Thyroid gland (tissue), 4 donors: ENCODE results near the gene SLC52A3. TPM values are rescaled to one million over a fixed set of nuclear protein-coding genes. Genes with fewer than 3 reads are reported as not detected.
A peak's percentile ranks its signal among the peaks of the same experiment; 100 is the strongest.
"Not testable (repeated sequence)": the region's sequence is repeated elsewhere in the genome, so short reads cannot be mapped to it uniquely, and the experiment has no call there.

Experiments
- DNase-seq, 2 donors: peaks; one replicate each; pipeline ENCODE4 v3.0.0-alpha.2; 2019
- H3K27ac ChIP-seq, 3 donors: fragments of 200-600 bp; sonication (generic); 1 replicate in 2 of 3; 2 replicates in 1 of 3; pipeline ENCODE4 v1.5.1; 2016 to 2019; ENCODE audit warnings: mild to moderate bottlenecking in 1 of 3, moderate library complexity in 1 of 3
- H3K27me3 ChIP-seq: fragments of 200-600 bp; sonication (generic); one replicate; pipeline ENCODE4 v1.5.1; 2019
- H3K36me3 ChIP-seq, 2 donors: fragments of 200-600 bp; sonication (generic); one replicate each; pipeline ENCODE4 v1.5.1; 2016 to 2019
- H3K4me1 ChIP-seq, 2 donors: fragments of 200-600 bp; sonication (generic); one replicate each; pipeline ENCODE4 v1.5.1; 2017 to 2019
- H3K4me3 ChIP-seq, 3 donors: fragments of 200-600 bp; sonication (generic); replicated peaks in 1 of 3; 1 replicate in 2 of 3; 2 replicates in 1 of 3; pipeline ENCODE4 v1.5.1; 2016; ENCODE audit warnings: mild to moderate bottlenecking in 1 of 3
- H3K9me3 ChIP-seq: fragments of 200-600 bp; sonication (generic); one replicate; pipeline ENCODE4 v1.5.1; 2017
- CTCF ChIP-seq, 6 experiments: fragments of 200-600 bp in 3 of 6; fragments of 450-650 bp in 3 of 6; sonication (generic) in 3 of 6; IDR thresholded peaks; one replicate each; pipeline ENCODE4 v1.5.1; 2016 to 2019; ENCODE audit warnings: antibody characterized with exemption in 6 of 6, mild to moderate bottlenecking in 2 of 6, inconsistent platforms in 1 of 6, moderate library complexity in 1 of 6
- POLR2A ChIP-seq, 2 donors: fragments of 450-650 bp; IDR thresholded peaks; one replicate each; pipeline ENCODE4 v1.6.1; 2017; ENCODE audit warnings: antibody characterized with exemption in 2 of 2, mild to moderate bottlenecking in 2 of 2, moderate library complexity in 1 of 2
- WGBS, 2 donors: methylation state at CpG; one replicate each; pipeline ENCODE4 v1.1.5; 2017; 5-methylcytosine and 5-hydroxymethylcytosine counted together
- intact Hi-C: fragments of 100-400 bp; cut with DNase I; formaldehyde crosslinking; loops from one replicate; pipeline ENCODE4 v1.15.1; 2023
- total RNA-seq, 4 donors: library from RNA; depleted of rRNA; stranded (reverse); fragments of >200 nt; gene quantifications; one replicate each; pipeline ENCODE4 v1.2.3, GENCODE V29; 2016

The SLC52A3 gene
- 1 to 10 TPM in 1 of 4 donors, under 1 TPM in 3; 0.24 to 2.0 (median 0.63) TPM for total RNA-seq

GRCh38 chr20:768426-768978 lies at the start of gene SLC52A3:
Gene SLC52A3 (minus strand): TSS chr20:768500. CDS start chr20:765774, 2,726 bp downstream.
- intact Hi-C loops, result no loop called here
- no peak within 1 kb of the TSS for H3K4me3 ChIP-seq
- no peaks in the 10 kb centered on the region for H3K9me3 ChIP-seq
- WGBS, 2 donors, result 63 to 72% methylated on average over 12 of the region's 12 CpGs
- no peaks in the 10 kb centered on the region for H3K36me3 ChIP-seq
- no peaks in the 10 kb centered on the region for H3K27me3 ChIP-seq
- H3K27ac ChIP-seq, result no peak within 1 kb of the TSS
- no peak for DNase-seq
- H3K4me1 ChIP-seq, result no peaks in the 10 kb centered on the region
- TF ChIP-seq POLR2A (IDR thresholded peaks at IDR 0.05), result no peak
- no peak for TF ChIP-seq CTCF (IDR thresholded peaks at IDR 0.05)

GRCh38 chr20:815914-816606 lies 47.8 kb upstream of the SLC52A3 start:
- Histone ChIP-seq H3K36me3 (no peaks in the 10 kb centered on the region), H3K27ac (no peak overlapping the region), H3K4me3 (no peak overlapping the region), H3K27me3 (no peaks in the 10 kb centered on the region), H3K9me3 (no peaks in the 10 kb centered on the region), H3K4me1 (no peaks in the 10 kb centered on the region)
- intact Hi-C loops, result loop anchor here (2.0 to 5.0 kb wide), 3 partner anchors 141 to 396 kb away; no protein-coding TSS in a partner anchor
- WGBS, 2 donors, result 26 to 28% methylated on average over 13 of the region's 13 CpGs
- peak; percentile 62 to 63 for DNase-seq
- TF ChIP-seq POLR2A (IDR thresholded peaks at IDR 0.05), result no peak
- TF ChIP-seq CTCF (IDR thresholded peaks at IDR 0.05), result peak; percentile 91 to 98 (median 96)

- no peaks in the 10 kb centered on the region for H3K27me3 ChIP-seq
- H3K4me1 ChIP-seq, result no peaks in the 10 kb centered on the region
- DNase-seq, result no peak
- H3K4me3 ChIP-seq, result no peak overlapping the region
- WGBS, 2 donors, result 82 to 91% methylated on average over 10 of the region's 10 CpGs
- no peaks in the 10 kb centered on the region for H3K36me3 ChIP-seq
- TF ChIP-seq CTCF (IDR thresholded peaks at IDR 0.05) (no peak), POLR2A (IDR thresholded peaks at IDR 0.05) (no peak)
- intact Hi-C loops, result loop anchor here (5.0 kb wide), 2 partner anchors 292 to 397 kb away; no protein-coding TSS in a partner anchor
- H3K9me3 ChIP-seq, result no peaks in the 10 kb centered on the region
- no peak overlapping the region for H3K27ac ChIP-seq
Observed at GRCh38 chr20:815226-815625, 46.9 kb upstream of the SLC52A3 start.

GRCh38 chr20:813390-813789 lies 45.1 kb upstream of the SLC52A3 start:
- Histone ChIP-seq H3K4me1 (no peaks in the 10 kb centered on the region), H3K27me3 (no peaks in the 10 kb centered on the region), H3K27ac (no peak overlapping the region), H3K4me3 (no peak overlapping the region), H3K36me3 (no peaks in the 10 kb centered on the region), H3K9me3 (no peaks in the 10 kb centered on the region)
- no peak for DNase-seq
- intact Hi-C loops, result no loop called here
- WGBS, 2 donors, result 61 to 74% methylated on average over 8 of the region's 8 CpGs
- TF ChIP-seq CTCF (IDR thresholded peaks at IDR 0.05), result no peak
- no peak for TF ChIP-seq POLR2A (IDR thresholded peaks at IDR 0.05)

GRCh38 chr20:812435-812814 lies 44.1 kb upstream of the SLC52A3 start:
- H3K27me3 ChIP-seq, H3K4me3 ChIP-seq, DNase-seq, H3K27ac ChIP-seq, H3K4me1 ChIP-seq, intact Hi-C loops, H3K9me3 ChIP-seq, H3K36me3 ChIP-seq: not testable (repeated sequence)
- 52 to 58% methylated on average over 2 of the region's 2 CpGs for WGBS, 2 donors

GRCh38 chr20:811776-812434 lies 43.6 kb upstream of the SLC52A3 start:
- 67 to 73% methylated on average over 13 of the region's 13 CpGs for WGBS, 2 donors
- DNase-seq, H3K9me3 ChIP-seq, H3K4me1 ChIP-seq, H3K27ac ChIP-seq, H3K27me3 ChIP-seq, H3K36me3 ChIP-seq, H3K4me3 ChIP-seq, intact Hi-C loops: not testable (repeated sequence)
